Heart left ventricle (tissue), 16 donors: ENCODE measurements around the gene IGF1R. TPM values are rescaled to one million over a fixed set of nuclear protein-coding genes. Genes with fewer than 3 reads are reported as not detected.

ENCODE experiments used
- ATAC-seq, 4 donors: fragments of 200-7000 bp; cut with Tn5 transposase; one replicate each; pipeline ENCODE4 v1.9.1; 2020 to 2022; ENCODE audit warnings: moderate library complexity in 4 of 4, mild to moderate bottlenecking in 3 of 4, moderate number of reproducible peaks in 1 of 4
- DNase-seq, 5 donors: peaks; one replicate each; pipeline ENCODE4 v3.0.0-alpha.2; 2020
- H3K27ac ChIP-seq, 12 donors: fragments of 200-600 bp; sonication (generic) in 4 of 12; one replicate each; pipeline versions ENCODE4 v1.5.0 to v1.8.0; 2016 to 2022; ENCODE audit warnings: mild to moderate bottlenecking in 2 of 12
- H3K27me3 ChIP-seq, 9 donors: fragments of 200-600 bp; sonication (generic) in 2 of 9; one replicate each; pipeline versions ENCODE4 v1.5.1 to v1.8.0; 2016 to 2022; ENCODE audit warnings: mild to moderate bottlenecking in 3 of 9
- H3K36me3 ChIP-seq, 9 donors: fragments of 200-600 bp; sonication (generic) in 2 of 9; one replicate each; pipeline versions ENCODE4 v1.5.0 to v1.8.0; 2018 to 2022; ENCODE audit warnings: mild to moderate bottlenecking in 2 of 9
- H3K4me1 ChIP-seq, 12 donors: fragments of 200-600 bp; sonication (generic) in 4 of 12; one replicate each; pipeline versions ENCODE4 v1.5.0 to v1.8.0; 2016 to 2022; ENCODE audit warnings: mild to moderate bottlenecking in 3 of 12
- H3K4me3 ChIP-seq, 12 donors: fragments of 200-600 bp; sonication (generic) in 4 of 12; one replicate each; pipeline versions ENCODE4 v1.5.0 to v1.8.0; 2017 to 2022; ENCODE audit warnings: mild to moderate bottlenecking in 9 of 12, moderate library complexity in 4 of 12
- H3K9me3 ChIP-seq, 12 donors: fragments of 200-600 bp; sonication (generic) in 4 of 12; one replicate each; pipeline versions ENCODE4 v1.5.0 to v1.8.0; 2016 to 2022; ENCODE audit warnings: mild to moderate bottlenecking in 1 of 12
- POLR2A ChIP-seq, 2 donors: fragments of 450-650 bp; IDR thresholded peaks; one replicate each; pipeline ENCODE4 v1.6.1; 2017; ENCODE audit warnings: antibody characterized with exemption in 2 of 2, mild to moderate bottlenecking in 2 of 2, moderate library complexity in 2 of 2
- whole genome bisulfite sequencing, 4 donors: extraction: QIAGEN DNeasy Blood & Tissue Kit in 2 of 4; methylation state at CpG; one replicate each; pipeline versions ENCODE4 v1.1.5 to v1.1.7; 2013 to 2018; 5-methylcytosine and 5-hydroxymethylcytosine counted together
- intact Hi-C, 10 donors: fragments of 100-400 bp; cut with DNase I; formaldehyde crosslinking; loops; one replicate each; pipeline versions ENCODE4 v1.11.1 to v1.14.2; 2022
- polyA plus RNA-seq, 2 donors: library from polyadenylated mRNA; stranded (reverse); fragments of 200-250 nt; gene quantifications; one replicate each; pipeline ENCODE4 v1.2.3, GENCODE V29; 2013
- total RNA-seq, 9 donors: library from RNA; depleted of rRNA in 2 of 9; stranded (reverse); fragments of >200 nt in 2 of 9; fragmentation: NEBNext Ultra II Directional in 3 of 9; extraction: Animal tissue kit (Norgen Biotek cat#: 25700) in 3 of 9; gene quantifications; one replicate each; pipeline versions ENCODE4 v1.1.0 to v1.2.4, GENCODE V29; 2016 to 2023
- TF ChIP-seq, protein P1 (sequence below), 12 donors: fragments of 200-600 bp; sonication (generic) in 4 of 12; IDR thresholded peaks; one replicate each; pipeline versions ENCODE4 v1.5.0 to v1.8.0; 2018 to 2022; ENCODE audit warnings: antibody characterized with exemption in 12 of 12, mild to moderate bottlenecking in 5 of 12
- donor health status: ischemic (EF 13 %, LVEDD 7.1; RV severe dilation, severe dysfunction).
- donor health status: healthy with polysubstance abuse.
- donor health status: DM: no; HTN: yes; CAD: no.
- donor health status: DM: no; HTN: no; CAD: no.
- donor health status: ischemic (EF 25% LVEDD 6.9; RV normal size, moderate dysfunction).
- donor health status: ischemic (EF 25% LVEDD 5.7; RV mildly dilated, moderate dysfunction).
- donor health status: healthy.
- donor health status: DM: yes; HTN: yes; CAD: no.
- donor health status: ischemic (EF 35%, LVEDD 5.7; RV mildly dilated, moderate dysfunction).
- donor health status: nonischemic (EF 11% LVEDD 7.7; RV severe dilation, severe dysfunction).
- donor health status: DM: yes; HTN: yes; CAD: no.
- donor health status: PGD.
- donor health status: ischemic (EF 29% LVEDD 5.4; RV normal size, mild dysfunction).
- donor health status: nonischemic (EF 23%, LVEDD 6.1; RV moderate dilation, normal function).

IGF1R gene
- total and polyA plus RNA-seq, 11 donors = 7.4 to 93.1 (median 40.5) TPM

DNA sequence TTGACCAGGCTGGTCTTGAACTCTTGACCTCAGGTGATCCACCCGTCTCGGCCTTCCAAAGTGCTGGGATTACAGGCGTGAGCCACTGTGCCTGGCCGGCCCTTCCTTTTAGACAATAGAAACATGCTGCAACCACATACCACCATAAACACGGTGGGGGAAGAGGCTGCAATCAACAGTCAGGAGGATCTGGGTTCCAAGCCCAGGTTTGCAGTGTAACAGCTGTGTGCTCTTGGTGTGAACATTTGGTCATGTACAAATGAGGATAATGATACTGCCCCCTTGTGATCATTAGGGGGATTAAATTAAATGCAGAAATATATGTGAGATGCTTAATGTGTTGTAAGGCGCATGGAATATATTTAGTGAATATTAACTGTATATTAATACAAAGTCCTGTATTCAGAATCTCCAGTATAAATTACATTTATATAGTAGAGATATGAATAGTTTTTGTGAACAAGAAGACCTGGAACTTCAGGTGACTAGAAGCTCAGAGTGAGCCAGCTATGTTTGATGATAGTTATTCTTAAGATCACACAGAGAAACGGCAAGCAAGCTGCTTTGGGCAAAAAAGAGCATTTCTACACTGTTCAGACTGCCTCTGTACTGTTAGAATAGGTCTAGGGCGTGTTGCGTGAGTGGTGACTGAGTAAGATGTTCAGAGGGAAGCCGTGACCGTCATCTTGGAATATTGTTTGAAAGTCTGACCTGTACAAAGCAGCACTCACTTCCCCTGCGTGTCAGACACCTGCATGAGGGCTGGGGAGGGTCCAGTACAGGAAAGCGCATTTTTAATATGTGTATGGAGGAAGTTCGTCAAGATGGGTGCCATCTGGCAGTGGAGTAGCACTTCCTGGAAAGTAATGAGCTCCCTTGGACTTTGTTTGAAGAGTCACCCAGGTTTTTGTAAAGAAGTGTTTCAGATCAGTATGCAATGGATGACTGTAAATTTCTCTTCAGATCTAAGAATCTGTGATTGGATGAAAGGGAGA lies 233.5 kb downstream of the IGF1R start:
- Histone ChIP-seq H3K9me3 (no peaks in the 10 kb centered on the region), H3K36me3 (no peaks in the 10 kb centered on the region), H3K27ac (no peak overlapping the region), H3K4me1 (peaks cover 0 to 82% (median 44%) of the 10 kb centered on the region in 12 donors), H3K4me3 (no peak overlapping the region), H3K27me3 (no peaks in the 10 kb centered on the region)
- WGBS, 4 donors = 68 to 78% (median 70%) methylated on average over 14 of the region's 14 CpGs
- intact Hi-C loops = loop anchor here in 4 of 10 donors (5.0 to 10.0 kb wide), 4 partner anchors 105 to 367 kb away; no protein-coding TSS in a partner anchor
- TF ChIP-seq POLR2A (IDR thresholded peaks at IDR 0.05) = no peak
- TF ChIP-seq, protein P1, sequence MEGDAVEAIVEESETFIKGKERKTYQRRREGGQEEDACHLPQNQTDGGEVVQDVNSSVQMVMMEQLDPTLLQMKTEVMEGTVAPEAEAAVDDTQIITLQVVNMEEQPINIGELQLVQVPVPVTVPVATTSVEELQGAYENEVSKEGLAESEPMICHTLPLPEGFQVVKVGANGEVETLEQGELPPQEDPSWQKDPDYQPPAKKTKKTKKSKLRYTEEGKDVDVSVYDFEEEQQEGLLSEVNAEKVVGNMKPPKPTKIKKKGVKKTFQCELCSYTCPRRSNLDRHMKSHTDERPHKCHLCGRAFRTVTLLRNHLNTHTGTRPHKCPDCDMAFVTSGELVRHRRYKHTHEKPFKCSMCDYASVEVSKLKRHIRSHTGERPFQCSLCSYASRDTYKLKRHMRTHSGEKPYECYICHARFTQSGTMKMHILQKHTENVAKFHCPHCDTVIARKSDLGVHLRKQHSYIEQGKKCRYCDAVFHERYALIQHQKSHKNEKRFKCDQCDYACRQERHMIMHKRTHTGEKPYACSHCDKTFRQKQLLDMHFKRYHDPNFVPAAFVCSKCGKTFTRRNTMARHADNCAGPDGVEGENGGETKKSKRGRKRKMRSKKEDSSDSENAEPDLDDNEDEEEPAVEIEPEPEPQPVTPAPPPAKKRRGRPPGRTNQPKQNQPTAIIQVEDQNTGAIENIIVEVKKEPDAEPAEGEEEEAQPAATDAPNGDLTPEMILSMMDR (IDR thresholded peaks at IDR 0.05) = peak; percentile 47 to 71 (median 60)
- ATAC-seq (peak in 2 of 4 donors; percentile 37 to 40), DNase-seq (no peak)

DNA sequence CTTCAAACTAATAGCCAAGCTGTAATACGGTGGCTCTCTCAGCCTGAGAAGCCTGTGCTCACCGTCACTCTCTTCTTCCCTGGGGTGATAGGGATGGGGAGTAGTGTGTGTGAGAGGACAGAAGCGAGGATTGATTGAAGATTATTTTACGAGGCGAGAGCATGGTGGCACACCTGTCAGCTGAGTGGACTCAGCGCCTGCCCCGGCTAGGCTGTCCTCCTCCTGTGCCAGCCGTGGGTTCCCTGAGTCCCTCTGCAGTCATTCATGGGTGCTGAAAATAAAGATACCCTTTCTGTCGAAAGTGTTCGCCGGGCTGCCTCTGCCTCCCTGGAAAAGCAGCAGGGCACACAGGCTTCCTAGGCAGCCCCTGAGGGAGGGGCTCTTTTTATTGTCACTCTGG lies 235.1 kb downstream of the IGF1R start:
- no peak for DNase-seq
- TF ChIP-seq POLR2A (IDR thresholded peaks at IDR 0.05) = no peak
- TF ChIP-seq, protein P1 (IDR thresholded peaks at IDR 0.05) = no peak
- Histone ChIP-seq H3K4me1 (peaks cover 0 to 70% (median 37%) of the 10 kb centered on the region in 12 donors), H3K36me3 (no peaks in the 10 kb centered on the region), H3K9me3 (no peaks in the 10 kb centered on the region), H3K4me3 (no peak overlapping the region), H3K27me3 (no peaks in the 10 kb centered on the region), H3K27ac (peak overlapping the region in 8 of 12 donors; percentile 4 to 68 (median 47))
- ATAC-seq = peak in 3 of 4 donors; percentile 37 to 52 (median 48)
- WGBS, 4 donors = 44 to 75% (median 61%) methylated on average over 11 of the region's 11 CpGs
- intact Hi-C loops = loop anchor here in 4 of 10 donors (5.0 to 10.0 kb wide), 4 partner anchors 106 to 369 kb away; no protein-coding TSS in a partner anchor

DNA sequence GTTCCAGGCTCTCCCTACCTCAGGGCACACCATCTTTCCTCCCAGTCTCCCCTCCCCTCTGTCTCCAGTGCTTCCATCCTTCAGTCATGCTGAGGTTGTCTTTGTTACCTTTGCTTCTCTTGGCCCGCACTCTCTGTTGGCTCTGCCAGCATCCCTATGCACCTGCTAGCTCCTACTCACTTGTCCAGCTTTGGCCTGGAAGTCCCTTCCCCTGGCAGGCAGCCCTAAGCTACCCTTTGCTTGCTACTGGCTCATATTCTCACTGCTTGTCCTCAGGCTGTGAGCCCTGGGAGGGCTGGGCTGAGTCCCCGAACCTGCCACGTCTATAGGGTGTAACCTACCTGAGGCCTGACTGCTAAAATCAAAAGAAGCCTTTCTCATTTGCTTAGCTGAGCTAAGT lies 236.6 kb downstream of the IGF1R start:
- no peaks in the 10 kb centered on the region for H3K9me3 ChIP-seq
- H3K36me3 ChIP-seq = no peaks in the 10 kb centered on the region
- no peaks in the 10 kb centered on the region for H3K27me3 ChIP-seq
- ATAC-seq (peak in 3 of 4 donors; percentile 16 to 36 (median 31)), DNase-seq (no peak)
- TF ChIP-seq POLR2A (IDR thresholded peaks at IDR 0.05) = no peak
- TF ChIP-seq, protein P1 (IDR thresholded peaks at IDR 0.05) = no peak
- peaks cover 0 to 70% (median 39%) of the 10 kb centered on the region in 12 donors for H3K4me1 ChIP-seq
- intact Hi-C loops = loop anchor here in 5 of 10 donors (5.0 to 10.0 kb wide), 5 partner anchors 108 to 370 kb away; no protein-coding TSS in a partner anchor
- H3K27ac ChIP-seq = peak overlapping the region in 8 of 12 donors; percentile 13 to 68 (median 47)
- WGBS, 4 donors = 52 to 65% (median 64%) methylated on average over 3 of the region's 3 CpGs
- no peak overlapping the region for H3K4me3 ChIP-seq

DNA sequence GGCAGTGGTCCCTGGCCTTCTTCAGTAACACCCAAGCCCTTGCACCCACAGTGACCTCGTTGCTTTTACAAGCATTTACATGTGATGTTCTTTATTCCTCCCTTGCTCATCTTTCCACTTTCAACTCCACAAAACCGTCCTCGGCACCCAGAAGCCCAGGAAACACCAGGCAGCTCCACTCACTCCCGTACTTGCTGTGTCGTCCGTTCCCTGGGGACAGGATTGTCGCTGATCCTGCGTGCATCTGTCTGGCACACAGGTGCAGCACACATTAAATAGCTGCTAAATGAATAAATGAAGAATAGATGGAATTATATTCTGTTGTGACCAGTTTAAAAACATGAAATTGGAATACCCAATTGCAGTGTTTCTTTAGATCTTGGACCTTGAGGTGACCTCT lies 239.6 kb downstream of the IGF1R start:
- no peaks in the 10 kb centered on the region for H3K9me3 ChIP-seq
- DNase-seq (no peak), ATAC-seq (no peak)
- peaks cover 0 to 18% (median 2%) of the 10 kb centered on the region in 9 donors for H3K36me3 ChIP-seq
- H3K4me1 ChIP-seq = peaks cover 0 to 42% (median 23%) of the 10 kb centered on the region in 12 donors
- no peak overlapping the region for H3K27ac ChIP-seq
- no peaks in the 10 kb centered on the region for H3K27me3 ChIP-seq
- intact Hi-C loops = loop anchor here in 4 of 10 donors (5.0 to 10.0 kb wide), 3 partner anchors 167 to 373 kb away; no protein-coding TSS in a partner anchor
- WGBS, 4 donors = 88 to 93% (median 91%) methylated on average over 8 of the region's 8 CpGs
- H3K4me3 ChIP-seq = no peak overlapping the region
- TF ChIP-seq, protein P1 (IDR thresholded peaks at IDR 0.05) = no peak
- no peak for TF ChIP-seq POLR2A (IDR thresholded peaks at IDR 0.05)
